Hepatocyte (in vitro differentiated cells): ENCODE measurements around the gene HPCAL1. TPM values are rescaled to one million over a fixed set of nuclear protein-coding genes. Genes with fewer than 3 reads are reported as not detected.

Experiments used
- DNase-seq: peaks from one replicate; pipeline ENCODE4 v3.0.0-alpha.2; 2016; ENCODE audit warnings: low spot score
- H2AFZ ChIP-seq: fragments of 200-600 bp; sonication (generic); 2 replicates; pipeline ENCODE4 v1.6.0; 2016; ENCODE audit warnings: antibody characterized with exemption, mild to moderate bottlenecking
- H3K27ac ChIP-seq: fragments of 200-600 bp; sonication (generic); 2 replicates; pipeline ENCODE4 v1.5.1; 2016; ENCODE audit warnings: mild to moderate bottlenecking
- H3K27me3 ChIP-seq: fragments of 200-600 bp; sonication (generic); 2 replicates; pipeline ENCODE4 v1.6.1; 2016
- H3K36me3 ChIP-seq: fragments of 200-600 bp; sonication (generic); replicated peaks from 2 replicates; pipeline ENCODE4 v1.5.1; 2016; ENCODE audit warnings: low read depth; ENCODE audit not compliant: insufficient read depth
- H3K4me1 ChIP-seq: fragments of 200-600 bp; sonication (generic); 2 replicates; pipeline ENCODE4 v1.5.1; 2016; ENCODE audit warnings: mild to moderate bottlenecking, moderate library complexity; ENCODE audit not compliant: insufficient read depth
- H3K4me2 ChIP-seq: fragments of 200-600 bp; sonication (generic); 2 replicates; pipeline ENCODE4 v1.6.0; 2016
- H3K4me3 ChIP-seq: fragments of 200-600 bp; sonication (generic); 2 replicates; pipeline ENCODE4 v1.5.1; 2016; ENCODE audit warnings: mild to moderate bottlenecking
- H3K79me2 ChIP-seq: fragments of 200-600 bp; sonication (generic); 2 replicates; pipeline ENCODE4 v1.6.0; 2017; ENCODE audit warnings: mild to moderate bottlenecking
- H3K9me2 ChIP-seq: fragments of 200-600 bp; sonication (generic); replicated peaks from 2 replicates; pipeline ENCODE4 v1.6.0; 2017; ENCODE audit warnings: mild to moderate bottlenecking; ENCODE audit not compliant: insufficient read depth
- H3K9me3 ChIP-seq: fragments of 200-600 bp; sonication (generic); 2 replicates; pipeline ENCODE4 v1.5.1; 2016; ENCODE audit warnings: low read depth, mild to moderate bottlenecking
- H4K20me1 ChIP-seq: fragments of 200-600 bp; sonication (generic); 2 replicates; pipeline ENCODE4 v1.6.0; 2016; ENCODE audit warnings: mild to moderate bottlenecking; ENCODE audit not compliant: insufficient read depth, poor library complexity, severe bottlenecking
- CTCF ChIP-seq: fragments of 200-600 bp; sonication (generic); IDR thresholded peaks from 2 replicates; pipeline ENCODE4 v1.5.1; 2016; ENCODE audit warnings: antibody characterized with exemption, mild to moderate bottlenecking; ENCODE audit not compliant: poor library complexity
- EZH2 ChIP-seq: fragments of 200-600 bp; sonication (generic); IDR thresholded peaks from 2 replicates; pipeline ENCODE4 v1.6.1; 2016; ENCODE audit warnings: antibody characterized with exemption, mild to moderate bottlenecking, borderline replicate concordance
- EZH2phosphoT487 ChIP-seq: fragments of 200-600 bp; sonication (generic); IDR thresholded peaks from one replicate; pipeline ENCODE4 v1.6.1; 2018; ENCODE audit warnings: antibody characterized with exemption, mild to moderate bottlenecking, low read depth, moderate library complexity; ENCODE audit not compliant: unreplicated experiment, severe bottlenecking
- WGBS: methylation state at CpG from one replicate; pipeline ENCODE4 v1.1.6; 2016; ENCODE audit warnings: low lambda C conversion rate; ENCODE audit errors: missing lambda C conversion rate; 5-methylcytosine and 5-hydroxymethylcytosine counted together
- polyA plus RNA-seq: library from polyadenylated mRNA; unstranded; fragments of >200 nt; fragmentation: Nextera tagmentation; extraction: Ambion mirVana; gene quantifications from 2 replicates; pipeline ENCODE4 v1.2.1, GENCODE V29; 2016
- total RNA-seq: library from RNA; depleted of rRNA; stranded (reverse); fragments of >200 nt; gene quantifications from 2 replicates; pipeline ENCODE4 v1.2.3, GENCODE V29; 2014

The HPCAL1 gene
- total and polyA plus RNA-seq, 2 experiments from 2014 or later, result 22.5 to 39.1 TPM

GRCh38 chr2:10430886-10431622 is 128.3 kb downstream of the HPCAL1 start:
- WGBS, result 91% methylated on average over 8 of the region's 8 CpGs
- Histone ChIP-seq H3K9me2 (no peaks in the 10 kb centered on the region), H3K4me3 (no peak overlapping the region), H3K4me2 (peak overlapping the region; percentile 73), H3K27ac (no peak overlapping the region), H3K9me3 (no peaks in the 10 kb centered on the region), H3K79me2 (no peaks in the 10 kb centered on the region), H3K27me3 (no peaks in the 10 kb centered on the region), H3K36me3 (no peaks in the 10 kb centered on the region), H2AFZ (no peak overlapping the region), H4K20me1 (no peaks in the 10 kb centered on the region), H3K4me1 (peaks cover 4% of the 10 kb centered on the region)
- DNase-seq, result no peak
- TF ChIP-seq EZH2 (no peak), EZH2phosphoT487 (no peak), CTCF (no peak)

GRCh38 chr2:10431797-10432196 is 129.1 kb downstream of the HPCAL1 start:
- Histone ChIP-seq H3K79me2 (no peaks in the 10 kb centered on the region), H3K27me3 (no peaks in the 10 kb centered on the region), H3K9me2 (no peaks in the 10 kb centered on the region), H3K27ac (peak overlapping the region; percentile 49), H2AFZ (no peak overlapping the region), H3K4me2 (peak overlapping the region; percentile 73), H4K20me1 (no peaks in the 10 kb centered on the region), H3K4me1 (peaks cover 4% of the 10 kb centered on the region), H3K4me3 (no peak overlapping the region), H3K9me3 (no peaks in the 10 kb centered on the region), H3K36me3 (no peaks in the 10 kb centered on the region)
- no peak for TF ChIP-seq EZH2
- no peak for TF ChIP-seq EZH2phosphoT487
- no peak for DNase-seq
- WGBS, result 85% methylated on average over 16 of the region's 16 CpGs

- H3K36me3 ChIP-seq, result no peaks in the 10 kb centered on the region
- no peaks in the 10 kb centered on the region for H3K9me3 ChIP-seq
- WGBS, result 53% methylated on average over 35 of the region's 49 CpGs
- peak; percentile 62 for DNase-seq
- H2AFZ ChIP-seq, result no peak overlapping the region
- TF ChIP-seq CTCF (no peak), EZH2phosphoT487 (no peak), EZH2 (no peak)
- no peaks in the 10 kb centered on the region for H3K27me3 ChIP-seq
- peak overlapping the region; percentile 49 for H3K27ac ChIP-seq
- H3K9me2 ChIP-seq, result no peaks in the 10 kb centered on the region
- no peaks in the 10 kb centered on the region for H4K20me1 ChIP-seq
- H3K4me1 ChIP-seq, result peaks cover 4% of the 10 kb centered on the region
- no peak overlapping the region for H3K4me3 ChIP-seq
- no peaks in the 10 kb centered on the region for H3K79me2 ChIP-seq
- peak overlapping the region; percentile 73 for H3K4me2 ChIP-seq
Observed at GRCh38 chr2:10432311-10433181, 129.8 kb downstream of the HPCAL1 start.
